Measurements from ENCODE around the gene SERPINB13.

GRCh38 chr18:63545000-63545399 is 42.1 kb upstream of the SERPINB13 start:
- TF ChIP-seq CTCF (IDR thresholded peaks at IDR 0.05; ENCODE audit: insufficient read depth, low read length, poor library complexity, severe bottlenecking) (no peak), EZH2phosphoT487 (conservative IDR thresholded peaks at IDR 0.05; ENCODE audit: low read length) (no peak)
